ENCODE data around the gene VIPR2.

DNA sequence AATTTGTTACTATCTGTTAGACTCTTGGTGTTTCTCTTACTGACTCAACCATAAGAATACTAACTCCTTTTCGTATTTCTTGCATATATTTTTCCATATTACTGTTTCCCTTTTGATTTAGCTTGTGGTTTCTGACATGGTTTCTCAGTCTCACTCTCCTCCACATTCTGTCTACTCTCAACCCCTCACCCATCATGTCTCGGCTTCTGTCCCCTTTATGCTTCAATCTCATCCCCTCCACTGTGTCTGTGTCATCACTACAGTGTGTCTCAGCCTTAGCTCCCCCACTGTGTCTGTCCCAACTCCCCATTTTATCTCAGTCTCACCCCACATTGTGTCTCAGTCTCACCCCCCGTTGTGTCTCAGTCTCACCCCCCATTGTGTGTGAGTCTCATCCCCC is 126.9 kb downstream of the VIPR2 start:
- TF ChIP-seq, protein P1, sequence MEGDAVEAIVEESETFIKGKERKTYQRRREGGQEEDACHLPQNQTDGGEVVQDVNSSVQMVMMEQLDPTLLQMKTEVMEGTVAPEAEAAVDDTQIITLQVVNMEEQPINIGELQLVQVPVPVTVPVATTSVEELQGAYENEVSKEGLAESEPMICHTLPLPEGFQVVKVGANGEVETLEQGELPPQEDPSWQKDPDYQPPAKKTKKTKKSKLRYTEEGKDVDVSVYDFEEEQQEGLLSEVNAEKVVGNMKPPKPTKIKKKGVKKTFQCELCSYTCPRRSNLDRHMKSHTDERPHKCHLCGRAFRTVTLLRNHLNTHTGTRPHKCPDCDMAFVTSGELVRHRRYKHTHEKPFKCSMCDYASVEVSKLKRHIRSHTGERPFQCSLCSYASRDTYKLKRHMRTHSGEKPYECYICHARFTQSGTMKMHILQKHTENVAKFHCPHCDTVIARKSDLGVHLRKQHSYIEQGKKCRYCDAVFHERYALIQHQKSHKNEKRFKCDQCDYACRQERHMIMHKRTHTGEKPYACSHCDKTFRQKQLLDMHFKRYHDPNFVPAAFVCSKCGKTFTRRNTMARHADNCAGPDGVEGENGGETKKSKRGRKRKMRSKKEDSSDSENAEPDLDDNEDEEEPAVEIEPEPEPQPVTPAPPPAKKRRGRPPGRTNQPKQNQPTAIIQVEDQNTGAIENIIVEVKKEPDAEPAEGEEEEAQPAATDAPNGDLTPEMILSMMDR (conservative IDR thresholded peaks at IDR 0.05) = no peak
- no peak for TF ChIP-seq EZH2 (IDR thresholded peaks at IDR 0.05; ENCODE audit: low read depth)
